Neutrophil (primary cell): ENCODE data around the gene SHANK1.

Experiments used
- H3K27ac ChIP-seq: fragments of 200-600 bp; sonication (generic); 2 replicates; pipeline ENCODE4 v1.5.1; 2016; ENCODE audit warnings: mild to moderate bottlenecking, moderate library complexity
- H3K27me3 ChIP-seq: fragments of 200-600 bp; sonication (generic); 2 replicates; pipeline ENCODE4 v1.6.0; 2016; ENCODE audit warnings: mild to moderate bottlenecking
- H3K36me3 ChIP-seq: fragments of 200-600 bp; sonication (generic); 2 replicates; pipeline ENCODE4 v1.5.1; 2017
- H3K4me1 ChIP-seq, 2 experiments: fragments of 200-600 bp in 1 of 2; sonication (generic) in 1 of 2; 1 replicate in 1 of 2; 2 replicates in 1 of 2; pipeline versions ENCODE4 v1.5.1 to v1.6.1; 2013 to 2016; ENCODE audit warnings: low read depth in 1 of 2, low read length in 1 of 2, mild to moderate bottlenecking in 1 of 2, moderate library complexity in 1 of 2; ENCODE audit not compliant: control insufficient read depth in 1 of 2, insufficient read depth in 1 of 2
- H3K4me3 ChIP-seq, 2 experiments: fragments of 200-600 bp in 1 of 2; sonication (generic) in 1 of 2; 1 replicate in 1 of 2; 2 replicates in 1 of 2; pipeline ENCODE4 v1.5.1; 2013 to 2016; ENCODE audit warnings: low read depth in 1 of 2, low read length in 1 of 2, mild to moderate bottlenecking in 1 of 2, moderate library complexity in 1 of 2
- H3K9me3 ChIP-seq: fragments of 200-600 bp; sonication (generic); 2 replicates; pipeline ENCODE4 v1.5.1; 2016
- TF ChIP-seq, protein P1 (sequence below): fragments of 200-600 bp; sonication (generic); IDR thresholded peaks from 2 replicates; pipeline ENCODE4 v1.5.1; 2016; ENCODE audit warnings: antibody characterized with exemption

The SHANK1 gene

DNA sequence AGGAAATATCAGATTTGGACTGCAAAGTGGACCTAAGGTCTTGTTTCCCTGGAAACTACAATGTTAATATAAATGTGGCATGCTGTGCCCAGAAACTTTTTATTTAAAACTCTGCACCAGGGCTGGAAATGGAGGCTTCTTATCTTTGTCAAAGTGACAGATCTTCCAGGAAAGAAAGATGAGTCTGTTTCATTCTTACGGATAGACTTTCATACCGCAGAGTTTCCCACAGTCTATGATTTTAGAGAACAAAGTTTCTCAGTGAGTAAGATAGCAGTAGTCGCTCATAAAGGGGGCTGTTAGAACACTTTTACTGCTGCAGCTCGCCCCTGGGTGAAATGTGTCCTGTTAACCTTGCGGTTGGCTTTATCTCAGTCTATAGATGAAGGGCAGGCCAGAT, 10.3 kb upstream of the SHANK1 start:
- Histone ChIP-seq H3K9me3 (no peaks in the 10 kb centered on the region), H3K4me1 (peaks cover 17 to 18% of the 10 kb centered on the region in 2 experiments), H3K27ac (no peak overlapping the region), H3K4me3 (no peak overlapping the region), H3K27me3 (peaks cover 54% of the 10 kb centered on the region), H3K36me3 (no peaks in the 10 kb centered on the region)
- TF ChIP-seq, protein P1, sequence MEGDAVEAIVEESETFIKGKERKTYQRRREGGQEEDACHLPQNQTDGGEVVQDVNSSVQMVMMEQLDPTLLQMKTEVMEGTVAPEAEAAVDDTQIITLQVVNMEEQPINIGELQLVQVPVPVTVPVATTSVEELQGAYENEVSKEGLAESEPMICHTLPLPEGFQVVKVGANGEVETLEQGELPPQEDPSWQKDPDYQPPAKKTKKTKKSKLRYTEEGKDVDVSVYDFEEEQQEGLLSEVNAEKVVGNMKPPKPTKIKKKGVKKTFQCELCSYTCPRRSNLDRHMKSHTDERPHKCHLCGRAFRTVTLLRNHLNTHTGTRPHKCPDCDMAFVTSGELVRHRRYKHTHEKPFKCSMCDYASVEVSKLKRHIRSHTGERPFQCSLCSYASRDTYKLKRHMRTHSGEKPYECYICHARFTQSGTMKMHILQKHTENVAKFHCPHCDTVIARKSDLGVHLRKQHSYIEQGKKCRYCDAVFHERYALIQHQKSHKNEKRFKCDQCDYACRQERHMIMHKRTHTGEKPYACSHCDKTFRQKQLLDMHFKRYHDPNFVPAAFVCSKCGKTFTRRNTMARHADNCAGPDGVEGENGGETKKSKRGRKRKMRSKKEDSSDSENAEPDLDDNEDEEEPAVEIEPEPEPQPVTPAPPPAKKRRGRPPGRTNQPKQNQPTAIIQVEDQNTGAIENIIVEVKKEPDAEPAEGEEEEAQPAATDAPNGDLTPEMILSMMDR: no peak

DNA sequence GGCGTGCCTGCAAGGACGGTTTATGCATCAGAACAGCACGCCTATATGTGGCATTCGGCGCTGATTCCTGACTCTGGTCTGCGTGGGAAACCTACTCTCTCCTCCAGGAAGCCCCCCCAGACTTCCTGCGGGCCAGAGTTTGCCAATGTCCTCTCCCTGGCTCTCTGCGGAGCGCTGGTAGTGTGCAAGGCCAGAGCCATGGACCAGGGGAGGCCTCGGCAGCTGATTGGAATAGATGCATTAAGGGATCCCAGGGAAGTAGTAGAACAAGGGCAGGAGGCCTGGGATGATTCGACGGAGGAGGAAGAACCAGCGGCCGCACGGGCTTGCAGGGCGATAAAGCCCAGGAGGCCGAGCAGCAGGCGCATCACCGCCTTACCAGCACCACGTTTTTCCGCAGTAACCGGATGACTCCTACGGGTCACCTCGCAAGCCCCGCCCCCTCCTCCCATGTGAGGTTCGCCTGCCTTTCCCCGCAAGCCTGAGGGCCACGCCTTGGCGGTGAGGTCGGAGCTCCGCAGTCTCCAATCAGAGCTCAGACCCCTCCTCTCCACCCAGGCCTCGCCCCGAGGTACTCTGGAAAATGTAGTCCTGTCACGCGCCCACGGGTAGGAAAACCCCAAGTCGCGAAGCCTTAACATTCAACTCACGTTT, 8.6 kb upstream of the SHANK1 start:
- no peaks in the 10 kb centered on the region for H3K36me3 ChIP-seq
- TF ChIP-seq, protein P1: no peak
- no peak overlapping the region for H3K27ac ChIP-seq
- H3K4me3 ChIP-seq: no peak overlapping the region
- H3K4me1 ChIP-seq: peaks cover 31 to 34% of the 10 kb centered on the region in 2 experiments
- H3K9me3 ChIP-seq: no peaks in the 10 kb centered on the region
- peaks cover 59% of the 10 kb centered on the region for H3K27me3 ChIP-seq

DNA sequence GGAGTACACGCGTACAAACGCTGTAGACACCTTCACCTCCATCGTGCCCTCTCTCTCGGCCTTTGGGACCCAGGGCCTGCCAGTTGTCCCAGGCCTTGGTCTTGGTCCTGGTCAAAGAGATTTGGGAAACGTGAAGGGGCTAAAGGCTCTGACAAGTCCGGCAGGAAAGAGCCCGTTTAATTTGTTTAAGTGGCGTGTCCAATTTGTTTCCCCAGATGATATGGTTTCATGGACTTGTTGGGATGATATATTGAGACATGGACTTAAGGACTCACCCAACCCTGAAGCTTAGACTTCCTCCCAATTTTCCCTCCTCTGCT, 6.3 kb upstream of the SHANK1 start:
- TF ChIP-seq, protein P1: no peak
- Histone ChIP-seq H3K4me3 (peak overlapping the region; percentile 57 to 71), H3K9me3 (no peaks in the 10 kb centered on the region), H3K4me1 (peaks cover 35 to 36% of the 10 kb centered on the region in 2 experiments), H3K27me3 (peaks cover 74% of the 10 kb centered on the region), H3K27ac (no peak overlapping the region), H3K36me3 (no peaks in the 10 kb centered on the region)

DNA sequence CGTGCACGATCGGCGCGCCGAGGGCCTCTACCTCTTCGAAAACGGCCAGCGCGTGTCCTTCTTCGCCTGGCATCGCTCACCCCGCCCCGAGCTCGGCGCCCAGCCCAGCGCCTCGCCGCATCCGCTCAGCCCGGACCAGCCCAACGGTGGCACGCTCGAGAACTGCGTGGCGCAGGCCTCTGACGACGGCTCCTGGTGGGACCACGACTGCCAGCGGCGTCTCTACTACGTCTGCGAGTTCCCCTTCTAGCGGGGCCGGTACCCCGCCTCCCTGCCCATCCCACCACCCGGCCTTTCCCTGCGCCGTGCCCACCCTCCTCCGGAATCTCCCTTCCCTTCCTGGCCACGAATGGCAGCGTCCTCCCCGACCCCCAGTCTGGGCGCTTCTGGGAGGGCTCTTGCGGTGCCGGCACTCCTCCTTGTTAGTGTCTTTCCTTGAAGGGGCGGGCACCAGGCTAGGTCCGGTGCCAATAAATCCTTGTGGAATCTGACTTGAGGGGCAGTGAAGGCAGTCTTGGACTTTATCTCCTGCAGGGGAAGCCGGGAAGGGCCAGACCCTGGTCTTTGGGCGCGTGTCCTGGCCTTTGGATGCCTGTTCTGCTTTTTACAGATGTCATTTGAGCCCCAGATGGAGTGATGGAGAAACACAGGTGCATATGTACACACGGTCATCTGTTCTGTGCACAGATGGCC, 5.8 kb upstream of the SHANK1 start:
- H3K27ac ChIP-seq: peak overlapping the region; percentile 61
- H3K36me3 ChIP-seq: no peaks in the 10 kb centered on the region
- peaks cover 35 to 36% of the 10 kb centered on the region in 2 experiments for H3K4me1 ChIP-seq
- no peaks in the 10 kb centered on the region for H3K9me3 ChIP-seq
- H3K4me3 ChIP-seq: peak overlapping the region; percentile 57 to 71
- peaks cover 79% of the 10 kb centered on the region for H3K27me3 ChIP-seq
- TF ChIP-seq, protein P1: no peak

DNA sequence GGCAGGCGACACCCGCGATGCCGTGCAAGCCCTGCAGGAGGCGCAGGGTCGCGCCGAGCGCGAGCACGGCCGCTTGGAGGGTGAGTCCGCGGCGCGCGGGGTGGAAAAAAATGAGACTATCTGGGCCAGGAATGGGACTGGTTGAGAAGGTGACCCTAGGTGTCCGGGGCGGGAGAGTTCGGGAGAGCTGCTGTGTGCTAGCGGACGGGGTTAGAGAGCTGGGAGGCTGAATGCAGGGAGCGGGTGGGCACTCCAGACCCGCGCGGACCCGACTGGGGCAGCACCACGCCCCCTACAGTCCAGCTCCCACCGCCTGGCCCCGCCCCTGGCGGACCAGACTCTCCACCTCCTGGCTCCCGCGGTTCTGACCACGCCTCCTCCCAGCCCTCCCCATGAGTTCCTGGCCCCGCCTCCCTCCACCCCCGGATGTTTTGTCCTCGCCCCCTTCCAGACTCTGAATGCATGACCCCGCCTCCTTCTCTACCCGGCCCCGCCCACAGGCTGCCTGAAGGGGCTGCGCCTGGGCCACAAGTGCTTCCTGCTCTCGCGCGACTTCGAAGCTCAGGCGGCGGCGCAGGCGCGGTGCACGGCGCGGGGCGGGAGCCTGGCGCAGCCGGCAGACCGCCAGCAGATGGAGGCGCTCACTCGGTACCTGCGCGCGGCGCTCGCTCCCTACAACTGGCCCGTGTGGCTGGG, 5.1 kb upstream of the SHANK1 start:
- H3K36me3 ChIP-seq: no peaks in the 10 kb centered on the region
- no peaks in the 10 kb centered on the region for H3K9me3 ChIP-seq
- peaks cover 86% of the 10 kb centered on the region for H3K27me3 ChIP-seq
- TF ChIP-seq, protein P1: peak; percentile 58
- H3K4me3 ChIP-seq: peak overlapping the region; percentile 57 to 71
- H3K27ac ChIP-seq: peak overlapping the region; percentile 61
- peaks cover 35 to 36% of the 10 kb centered on the region in 2 experiments for H3K4me1 ChIP-seq
